NOMO-1 treated with DMSO at 0.1 percent for 48 hours (cell line): ENCODE data around the gene GTF3C5.
"Not testable (repeated sequence)": the region's sequence is repeated elsewhere in the genome, so short reads cannot be mapped to it uniquely, and the experiment has no call there.

Experiments
- DNase-seq: peaks from one replicate; lab custom pipeline; 2025; ENCODE audit not compliant: unreplicated experiment; lab: John Stamatoyannopoulos, UW

GTF3C5 gene

GRCh38 chr9:133067813-133068212 lies 37.0 kb downstream of the GTF3C5 start:
- DNase-seq, result no peak

DNA sequence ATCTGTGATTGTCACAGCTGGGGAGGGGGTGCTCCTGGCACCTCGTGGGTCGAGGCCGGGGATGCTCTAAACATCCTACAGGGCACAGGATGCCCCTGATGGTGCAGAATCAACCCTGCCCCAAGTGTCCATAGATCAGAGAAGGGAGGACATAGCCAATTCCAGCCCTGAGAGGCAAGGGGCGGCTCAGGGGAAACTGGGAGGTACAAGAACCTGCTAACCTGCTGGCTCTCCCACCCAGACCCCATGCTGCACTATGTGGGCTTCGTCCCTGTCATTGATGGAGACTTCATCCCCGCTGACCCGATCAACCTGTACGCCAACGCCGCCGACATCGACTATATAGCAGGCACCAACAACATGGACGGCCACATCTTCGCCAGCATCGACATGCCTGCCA lies 37.6 kb downstream of the GTF3C5 start:
- not testable (repeated sequence) for DNase-seq

DNA sequence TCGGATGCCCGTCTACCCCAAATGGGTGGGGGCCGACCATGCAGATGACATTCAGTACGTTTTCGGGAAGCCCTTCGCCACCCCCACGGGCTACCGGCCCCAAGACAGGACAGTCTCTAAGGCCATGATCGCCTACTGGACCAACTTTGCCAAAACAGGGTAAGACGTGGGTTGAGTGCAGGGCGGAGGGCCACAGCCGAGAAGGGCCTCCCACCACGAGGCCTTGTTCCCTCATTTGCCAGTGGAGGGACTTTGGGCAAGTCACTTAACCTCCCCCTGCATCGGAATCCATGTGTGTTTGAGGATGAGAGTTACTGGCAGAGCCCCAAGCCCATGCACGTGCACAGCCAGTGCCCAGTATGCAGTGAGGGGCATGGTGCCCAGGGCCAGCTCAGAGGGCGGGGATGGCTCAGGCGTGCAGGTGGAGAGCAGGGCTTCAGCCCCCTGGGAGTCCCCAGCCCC lies 39.7 kb downstream of the GTF3C5 start:
- DNase-seq, result not testable (repeated sequence)

DNA sequence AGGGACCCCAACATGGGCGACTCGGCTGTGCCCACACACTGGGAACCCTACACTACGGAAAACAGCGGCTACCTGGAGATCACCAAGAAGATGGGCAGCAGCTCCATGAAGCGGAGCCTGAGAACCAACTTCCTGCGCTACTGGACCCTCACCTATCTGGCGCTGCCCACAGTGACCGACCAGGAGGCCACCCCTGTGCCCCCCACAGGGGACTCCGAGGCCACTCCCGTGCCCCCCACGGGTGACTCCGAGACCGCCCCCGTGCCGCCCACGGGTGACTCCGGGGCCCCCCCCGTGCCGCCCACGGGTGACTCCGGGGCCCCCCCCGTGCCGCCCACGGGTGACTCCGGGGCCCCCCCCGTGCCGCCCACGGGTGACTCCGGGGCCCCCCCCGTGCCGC lies 40.2 kb downstream of the GTF3C5 start:
- DNase-seq, result not testable (repeated sequence)

GRCh38 chr9:133071484-133072150 lies 40.8 kb downstream of the GTF3C5 start:
- no peak for DNase-seq

DNA sequence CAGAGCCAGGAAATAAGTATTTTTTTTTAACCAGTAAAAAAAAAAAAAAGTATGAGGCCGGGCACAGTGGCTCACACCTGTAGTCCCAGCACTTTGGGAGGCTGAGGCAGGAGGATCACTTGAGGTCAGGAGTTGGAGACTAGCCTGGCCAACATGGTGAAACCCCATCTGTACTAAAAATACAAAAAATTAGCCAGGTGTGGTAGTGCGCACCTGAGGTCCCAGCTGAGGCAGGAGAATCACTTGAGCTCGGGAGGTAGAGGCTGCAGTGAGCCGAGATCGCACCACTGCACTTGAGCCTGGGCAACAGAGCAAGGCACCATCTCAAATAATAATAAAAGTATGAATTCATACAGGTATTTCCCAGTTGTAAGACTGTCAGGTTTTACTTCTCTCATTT lies 41.4 kb downstream of the GTF3C5 start:
- not testable (repeated sequence) for DNase-seq

GRCh38 chr9:133073086-133074014 lies 42.6 kb downstream of the GTF3C5 start:
- peak; percentile 99 for DNase-seq

GRCh38 chr9:133074111-133074651 lies 43.4 kb downstream of the GTF3C5 start:
- DNase-seq, result no peak

DNA sequence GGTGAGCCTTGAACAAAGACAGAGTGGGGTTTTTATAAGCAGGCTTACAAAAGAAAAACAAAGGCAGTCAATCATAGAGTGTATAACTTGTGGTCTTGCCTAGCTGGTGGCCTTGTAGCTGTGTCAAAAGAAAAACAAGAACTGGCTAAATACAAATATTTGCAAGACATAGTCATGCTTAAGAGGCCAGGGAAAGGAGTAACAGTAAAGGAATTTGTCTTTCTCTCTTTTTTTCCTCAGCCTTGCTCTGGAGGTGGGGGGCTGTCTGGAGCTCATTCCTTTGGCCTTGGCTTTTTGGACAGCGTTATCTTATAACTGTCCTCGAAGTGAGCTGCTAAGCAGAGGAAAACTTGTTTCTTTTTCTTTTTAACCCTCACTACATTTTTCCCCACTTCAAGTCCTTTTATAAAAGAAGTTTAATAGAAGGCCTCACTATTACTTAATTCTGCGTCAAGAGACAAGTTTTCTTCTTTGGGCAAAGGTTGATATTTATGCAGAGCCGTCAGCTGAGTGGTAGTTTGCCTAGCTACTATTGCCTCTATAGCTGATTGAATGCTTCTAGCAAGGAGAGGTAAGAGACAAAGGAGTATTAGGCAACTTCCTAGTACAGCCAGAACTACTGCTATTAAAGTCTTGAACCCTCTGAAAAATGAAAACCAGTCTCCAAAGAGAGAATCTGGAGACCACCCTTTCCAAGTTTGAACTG lies 45.3 kb downstream of the GTF3C5 start:
- peak; percentile 46 for DNase-seq

DNA sequence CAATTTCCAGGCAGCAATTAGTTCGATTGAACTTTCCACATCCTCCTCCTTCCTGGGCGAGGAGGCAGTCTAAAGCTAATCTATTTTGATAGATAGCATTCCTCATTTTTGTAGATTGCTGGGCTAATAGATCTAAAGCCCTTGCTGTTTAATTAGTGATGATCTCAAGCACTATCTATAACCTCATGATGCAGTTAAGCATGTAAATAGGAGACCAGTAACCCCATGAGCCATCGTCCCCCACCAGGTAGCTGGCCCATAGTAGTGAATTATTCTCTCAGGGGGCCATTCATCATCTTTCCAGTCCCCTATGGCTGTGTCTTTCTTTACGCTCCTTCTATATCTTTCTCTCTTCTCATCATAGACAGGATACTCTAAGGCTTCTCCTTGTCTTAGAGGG lies 45.9 kb downstream of the GTF3C5 start:
- no peak for DNase-seq

GRCh38 chr9:133078486-133078885 lies 47.7 kb downstream of the GTF3C5 start:
- DNase-seq, result no peak

GRCh38 chr9:133080161-133080560 lies 49.4 kb downstream of the GTF3C5 start:
- DNase-seq, result no peak

DNA sequence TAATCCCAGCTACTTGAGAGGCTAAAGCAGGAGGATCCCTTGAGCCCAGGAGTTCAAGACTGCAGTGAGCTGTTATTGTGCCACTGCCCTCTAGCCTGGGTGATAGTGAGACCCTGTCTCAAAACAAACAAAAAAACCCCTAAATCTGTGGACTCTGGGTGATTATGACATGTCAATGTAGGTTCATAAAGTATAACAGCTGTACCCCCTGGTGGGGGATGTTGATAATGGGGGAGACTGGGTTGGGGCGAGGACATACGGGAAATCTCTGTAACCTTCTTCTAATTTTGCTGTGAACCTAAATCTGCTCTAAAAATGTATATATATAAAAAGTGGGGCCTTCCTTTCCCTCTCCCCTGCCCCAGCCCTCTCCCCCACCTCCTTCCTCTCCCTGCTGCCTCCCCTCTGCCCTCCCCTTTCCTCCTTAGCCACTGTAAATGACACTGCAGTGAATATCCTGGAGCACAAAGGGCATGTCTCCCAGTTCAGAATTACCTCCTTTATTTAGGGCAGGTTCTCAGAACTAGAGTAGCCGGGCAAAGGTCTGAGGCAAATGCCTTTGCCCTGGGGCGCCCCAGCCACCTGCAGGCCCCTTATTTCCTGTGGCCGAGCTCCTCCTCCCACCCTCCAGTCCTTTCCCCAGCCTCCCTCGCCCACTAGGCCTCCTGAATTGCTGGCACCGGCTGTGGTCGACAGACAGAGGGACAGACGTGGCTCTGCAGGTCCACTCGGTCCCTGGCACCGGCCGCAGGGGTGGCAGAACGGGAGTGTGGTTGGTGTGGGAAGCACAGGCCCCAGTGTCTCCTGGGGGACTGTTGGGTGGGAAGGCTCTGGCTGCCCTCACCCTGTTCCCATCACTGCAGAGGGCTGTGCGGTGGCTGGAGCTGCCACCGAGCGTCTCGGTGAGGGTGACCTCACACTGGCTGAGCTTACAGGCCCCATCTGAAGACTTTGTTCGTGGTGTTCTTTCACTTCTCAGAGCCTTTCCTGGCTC lies 50.3 kb downstream of the GTF3C5 start:
- not testable (repeated sequence) for DNase-seq

DNA sequence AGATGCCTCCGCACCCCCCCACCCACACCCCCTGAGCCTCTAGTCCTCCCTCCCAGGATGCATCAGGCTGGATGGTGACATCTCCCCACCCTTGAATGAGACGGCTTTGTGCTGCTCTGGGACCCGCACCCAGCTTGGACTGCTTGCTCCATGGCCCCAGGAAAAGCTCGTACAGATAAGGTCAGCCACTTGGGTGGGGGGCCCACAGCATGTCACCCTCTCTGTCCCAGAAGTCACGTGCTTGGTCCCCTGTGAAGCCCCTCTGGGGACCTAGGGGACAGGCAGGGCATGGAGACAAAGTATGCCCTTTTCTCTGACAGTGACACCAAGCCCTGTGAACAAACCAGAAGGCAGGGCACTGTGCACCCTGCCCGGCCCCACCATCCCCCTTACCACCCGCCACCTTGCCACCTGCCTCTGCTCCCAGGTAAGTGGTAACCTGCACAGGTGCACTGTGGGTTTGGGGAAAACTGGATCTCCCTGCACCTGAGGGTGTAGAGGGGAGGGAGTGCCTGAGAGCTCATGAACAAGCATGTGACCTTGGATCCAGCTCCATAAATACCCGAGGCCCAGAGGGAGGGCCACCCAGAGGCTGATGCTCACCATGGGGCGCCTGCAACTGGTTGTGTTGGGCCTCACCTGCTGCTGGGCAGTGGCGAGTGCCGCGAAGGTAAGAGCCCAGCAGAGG lies 51.3 kb downstream of the GTF3C5 start:
- DNase-seq, result not testable (repeated sequence)

DNA sequence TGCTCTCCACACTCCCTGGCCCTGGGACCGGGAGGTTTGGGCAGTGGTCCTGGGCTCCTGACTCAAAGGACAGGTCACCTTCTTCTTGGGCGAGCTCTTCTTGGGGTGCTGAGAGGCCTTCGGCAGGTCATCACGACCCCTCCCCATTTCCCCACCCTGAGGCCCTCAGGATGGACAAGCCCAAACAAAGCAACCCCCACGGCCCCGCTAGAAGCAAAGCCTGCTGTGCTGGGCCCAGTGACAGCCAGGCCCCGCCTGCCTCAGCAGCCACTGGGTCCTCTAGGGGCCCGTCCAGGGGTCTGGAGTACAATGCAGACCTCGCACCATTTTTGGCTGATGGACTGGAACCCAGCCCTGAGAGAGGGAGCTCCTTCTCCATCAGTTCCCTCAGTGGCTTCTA lies 52.9 kb downstream of the GTF3C5 start:
- DNase-seq, result not testable (repeated sequence)

DNA sequence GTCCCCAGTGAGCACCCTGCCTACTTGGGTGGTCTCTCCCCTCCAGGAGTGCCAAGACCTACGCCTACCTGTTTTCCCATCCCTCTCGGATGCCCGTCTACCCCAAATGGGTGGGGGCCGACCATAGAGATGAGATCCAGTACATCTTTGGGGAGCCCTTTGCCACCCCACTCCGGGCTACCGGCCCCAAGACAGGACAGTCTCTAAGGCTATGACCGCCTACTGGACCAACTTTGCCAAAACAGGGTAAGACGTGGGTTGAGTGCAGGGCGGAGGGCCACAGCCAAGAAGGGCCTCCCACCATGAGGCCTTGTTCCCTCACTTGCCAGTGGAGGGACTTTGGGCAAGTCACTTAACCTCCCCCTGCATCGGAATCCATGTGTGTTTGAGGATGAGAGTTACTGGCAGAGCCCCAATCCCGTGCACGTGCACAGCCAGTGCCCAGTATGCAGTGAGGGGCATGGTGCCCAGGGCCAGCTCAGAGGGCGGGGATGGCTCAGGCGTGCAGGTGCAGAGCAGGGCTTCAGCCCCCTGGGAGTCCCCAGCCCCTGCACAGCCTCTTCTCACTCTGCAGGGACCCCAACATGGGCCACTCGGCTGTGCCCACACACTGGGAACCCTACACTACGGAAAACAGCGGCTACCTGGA lies 55.5 kb downstream of the GTF3C5 start:
- not testable (repeated sequence) for DNase-seq

GRCh38 chr9:133086894-133087293 lies 56.1 kb downstream of the GTF3C5 start:
- DNase-seq, result no peak

DNA sequence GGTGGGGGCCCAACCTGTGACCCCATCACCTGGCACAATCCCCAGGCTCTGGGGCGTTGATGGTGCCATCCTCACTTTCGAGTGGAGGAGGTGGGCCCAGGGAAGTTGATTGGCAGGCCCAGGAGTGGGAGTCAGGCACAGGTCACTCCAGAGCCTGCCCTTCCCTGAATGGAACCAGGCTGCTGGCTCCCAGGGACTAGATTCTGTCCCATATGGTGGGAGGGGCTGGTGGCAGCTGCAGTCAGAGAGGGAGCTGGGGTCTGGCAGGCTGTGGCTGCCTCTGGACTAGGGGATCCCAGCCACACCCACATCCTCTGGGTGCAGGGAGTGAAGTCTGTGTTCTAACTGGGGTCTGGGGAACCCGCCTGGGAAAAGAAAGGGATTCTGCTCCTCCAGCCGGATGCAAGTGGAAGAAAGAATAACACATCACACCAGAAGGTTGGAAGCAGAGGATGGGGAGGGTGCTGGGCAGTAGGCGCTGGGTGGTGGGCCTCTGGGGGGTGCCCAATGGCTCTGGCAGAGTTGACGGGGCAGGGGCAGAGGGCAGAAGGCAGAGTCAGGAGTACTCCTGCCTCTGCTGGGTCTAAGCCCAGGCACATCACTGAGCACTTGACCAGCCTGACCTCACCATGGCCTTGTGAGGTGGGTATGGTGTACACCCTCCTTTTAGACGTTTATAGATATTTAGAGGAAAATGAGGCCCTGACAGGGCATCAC lies 56.8 kb downstream of the GTF3C5 start:
- no peak for DNase-seq
